HL-60 (cell line): Measurements from ENCODE around the gene GLT1D1.
"Not testable (repeated sequence)": the region's sequence is repeated elsewhere in the genome, so short reads cannot be mapped to it uniquely, and the experiment has no call there.

Experiments used
- DNase-seq, 2 experiments: peaks; one replicate each; pipeline ENCODE4 v3.0.0-alpha.2; 2010 to 2020; ENCODE audit warnings: low read depth in 1 of 2, low spot score in 1 of 2
- H3K27ac ChIP-seq: fragments of 250-450 bp; sonication (Bioruptor Pico); replicated peaks from 2 replicates; pipeline ENCODE4 v1.5.1; 2020; ENCODE audit warnings: mild to moderate bottlenecking, moderate library complexity
- H3K27me3 ChIP-seq: fragments of 250-450 bp; sonication (Bioruptor Pico); 2 replicates; pipeline ENCODE4 v1.5.1; 2021; ENCODE audit warnings: mild to moderate bottlenecking, moderate library complexity; ENCODE audit not compliant: insufficient read depth, poor library complexity, severe bottlenecking
- H3K4me3 ChIP-seq: replicated peaks from 2 replicates; pipeline ENCODE4 v1.5.1; 2011; ENCODE audit warnings: mild to moderate bottlenecking, control low read depth, low read length; ENCODE audit not compliant: insufficient read depth
- GABPA ChIP-seq: IDR thresholded peaks from 2 replicates; pipeline ENCODE4 v1.6.1; 2012; ENCODE audit warnings: low read depth
- POLR2AphosphoS5 ChIP-seq: IDR thresholded peaks from 2 replicates; pipeline ENCODE4 v1.6.1; 2012; ENCODE audit warnings: low read depth
- SPI1 ChIP-seq: IDR thresholded peaks from 2 replicates; pipeline ENCODE4 v1.6.1; 2012; ENCODE audit warnings: low read depth, mild to moderate bottlenecking, borderline replicate concordance
- long read RNA-seq: library from polyadenylated mRNA; unstranded; transcript quantifications from one replicate; pipeline ENCODE4 v2.0.0, GENCODE V29; 2020
- TF ChIP-seq, protein P1 (sequence below): IDR thresholded peaks from 2 replicates; pipeline ENCODE4 v1.6.1; 2012; ENCODE audit warnings: low read depth; ENCODE audit not compliant: insufficient replicate concordance
- TF ChIP-seq, protein P2 (sequence below): IDR thresholded peaks from one replicate; pipeline ENCODE4 v1.5.1; 2011; ENCODE audit warnings: low read length, control low read depth, inconsistent platforms; ENCODE audit not compliant: insufficient read depth

Gene GLT1D1
- long read RNA-seq = 0 reads

DNA sequence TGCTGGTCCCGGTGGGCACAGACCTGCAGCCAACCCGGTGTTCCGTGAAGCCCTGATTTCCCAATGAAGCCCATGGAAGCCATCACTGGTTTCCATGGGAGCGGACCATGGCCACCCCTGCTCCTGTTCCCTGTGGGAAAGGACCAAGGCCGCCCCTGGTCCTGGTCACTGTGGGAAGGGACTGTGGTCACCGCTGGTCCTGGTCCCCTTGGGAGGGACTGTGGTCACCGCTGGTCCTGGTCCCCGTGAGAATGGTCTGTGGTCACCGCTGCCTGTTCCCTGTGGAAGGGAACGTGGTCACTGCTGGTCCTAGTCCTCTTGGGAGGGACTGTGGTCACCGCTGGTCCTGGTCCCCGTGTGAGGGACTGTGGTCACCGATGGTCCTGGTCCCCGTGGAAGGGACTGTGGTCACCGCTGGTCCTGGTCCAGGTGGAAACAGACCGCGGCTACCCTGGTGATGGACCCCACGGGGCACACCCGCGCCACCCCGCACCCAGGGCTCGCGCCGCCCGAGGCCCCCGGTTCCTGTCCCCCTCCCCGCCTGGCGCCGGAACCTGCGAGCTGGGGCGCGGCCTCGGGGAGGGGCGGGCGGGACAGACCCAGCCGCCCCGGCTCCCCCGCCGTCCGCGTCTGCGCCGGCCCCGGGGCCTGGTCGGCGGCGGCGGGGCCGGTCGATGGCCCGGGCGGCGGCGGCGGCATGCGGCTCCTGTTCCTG, at the start of gene GLT1D1:
GLT1D1 (plus strand) TSS at position 594 of the 715 bp plus-strand sequence; CDS start at position 698, 104 bp downstream.
- peak within 1 kb of the TSS; percentile 45 for H3K4me3 ChIP-seq
- DNase-seq = no peak
- peaks cover 5% of the 10 kb centered on the region for H3K27me3 ChIP-seq
- peak within 1 kb of the TSS; percentile 46 for H3K27ac ChIP-seq
- TF ChIP-seq POLR2AphosphoS5 = no peak
- TF ChIP-seq, protein P1, sequence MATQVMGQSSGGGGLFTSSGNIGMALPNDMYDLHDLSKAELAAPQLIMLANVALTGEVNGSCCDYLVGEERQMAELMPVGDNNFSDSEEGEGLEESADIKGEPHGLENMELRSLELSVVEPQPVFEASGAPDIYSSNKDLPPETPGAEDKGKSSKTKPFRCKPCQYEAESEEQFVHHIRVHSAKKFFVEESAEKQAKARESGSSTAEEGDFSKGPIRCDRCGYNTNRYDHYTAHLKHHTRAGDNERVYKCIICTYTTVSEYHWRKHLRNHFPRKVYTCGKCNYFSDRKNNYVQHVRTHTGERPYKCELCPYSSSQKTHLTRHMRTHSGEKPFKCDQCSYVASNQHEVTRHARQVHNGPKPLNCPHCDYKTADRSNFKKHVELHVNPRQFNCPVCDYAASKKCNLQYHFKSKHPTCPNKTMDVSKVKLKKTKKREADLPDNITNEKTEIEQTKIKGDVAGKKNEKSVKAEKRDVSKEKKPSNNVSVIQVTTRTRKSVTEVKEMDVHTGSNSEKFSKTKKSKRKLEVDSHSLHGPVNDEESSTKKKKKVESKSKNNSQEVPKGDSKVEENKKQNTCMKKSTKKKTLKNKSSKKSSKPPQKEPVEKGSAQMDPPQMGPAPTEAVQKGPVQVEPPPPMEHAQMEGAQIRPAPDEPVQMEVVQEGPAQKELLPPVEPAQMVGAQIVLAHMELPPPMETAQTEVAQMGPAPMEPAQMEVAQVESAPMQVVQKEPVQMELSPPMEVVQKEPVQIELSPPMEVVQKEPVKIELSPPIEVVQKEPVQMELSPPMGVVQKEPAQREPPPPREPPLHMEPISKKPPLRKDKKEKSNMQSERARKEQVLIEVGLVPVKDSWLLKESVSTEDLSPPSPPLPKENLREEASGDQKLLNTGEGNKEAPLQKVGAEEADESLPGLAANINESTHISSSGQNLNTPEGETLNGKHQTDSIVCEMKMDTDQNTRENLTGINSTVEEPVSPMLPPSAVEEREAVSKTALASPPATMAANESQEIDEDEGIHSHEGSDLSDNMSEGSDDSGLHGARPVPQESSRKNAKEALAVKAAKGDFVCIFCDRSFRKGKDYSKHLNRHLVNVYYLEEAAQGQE = no peak
- TF ChIP-seq, protein P2, sequence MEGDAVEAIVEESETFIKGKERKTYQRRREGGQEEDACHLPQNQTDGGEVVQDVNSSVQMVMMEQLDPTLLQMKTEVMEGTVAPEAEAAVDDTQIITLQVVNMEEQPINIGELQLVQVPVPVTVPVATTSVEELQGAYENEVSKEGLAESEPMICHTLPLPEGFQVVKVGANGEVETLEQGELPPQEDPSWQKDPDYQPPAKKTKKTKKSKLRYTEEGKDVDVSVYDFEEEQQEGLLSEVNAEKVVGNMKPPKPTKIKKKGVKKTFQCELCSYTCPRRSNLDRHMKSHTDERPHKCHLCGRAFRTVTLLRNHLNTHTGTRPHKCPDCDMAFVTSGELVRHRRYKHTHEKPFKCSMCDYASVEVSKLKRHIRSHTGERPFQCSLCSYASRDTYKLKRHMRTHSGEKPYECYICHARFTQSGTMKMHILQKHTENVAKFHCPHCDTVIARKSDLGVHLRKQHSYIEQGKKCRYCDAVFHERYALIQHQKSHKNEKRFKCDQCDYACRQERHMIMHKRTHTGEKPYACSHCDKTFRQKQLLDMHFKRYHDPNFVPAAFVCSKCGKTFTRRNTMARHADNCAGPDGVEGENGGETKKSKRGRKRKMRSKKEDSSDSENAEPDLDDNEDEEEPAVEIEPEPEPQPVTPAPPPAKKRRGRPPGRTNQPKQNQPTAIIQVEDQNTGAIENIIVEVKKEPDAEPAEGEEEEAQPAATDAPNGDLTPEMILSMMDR = no peak
- TF ChIP-seq SPI1 = no peak
- TF ChIP-seq GABPA = no peak

DNA sequence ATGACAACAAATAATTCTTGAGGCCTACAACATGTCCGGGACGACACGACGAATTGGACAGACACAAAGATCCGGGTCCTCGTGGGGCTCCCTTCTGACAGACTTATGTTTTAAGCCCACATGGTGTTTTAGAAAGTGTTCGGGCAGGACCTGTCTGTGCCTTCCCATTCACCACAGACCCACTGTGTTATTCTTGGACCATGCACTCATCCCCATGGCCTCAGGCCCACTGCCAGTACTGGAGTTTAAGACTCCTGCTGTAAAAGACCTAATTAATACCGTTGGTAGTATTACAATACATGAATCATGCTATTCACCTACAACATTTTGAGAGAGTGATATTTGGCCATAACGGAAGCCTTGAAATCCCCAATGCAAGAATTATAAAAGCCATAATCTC, 49.5 kb upstream of the GLT1D1 start:
- no peak for TF ChIP-seq SPI1
- no peak for TF ChIP-seq POLR2AphosphoS5
- TF ChIP-seq, protein P2 = no peak
- TF ChIP-seq, protein P1 = no peak
- TF ChIP-seq GABPA = no peak
- no peaks in the 10 kb centered on the region for H3K27me3 ChIP-seq
- no peak overlapping the region for H3K4me3 ChIP-seq
- H3K27ac ChIP-seq = no peak overlapping the region
- no peak for DNase-seq

DNA sequence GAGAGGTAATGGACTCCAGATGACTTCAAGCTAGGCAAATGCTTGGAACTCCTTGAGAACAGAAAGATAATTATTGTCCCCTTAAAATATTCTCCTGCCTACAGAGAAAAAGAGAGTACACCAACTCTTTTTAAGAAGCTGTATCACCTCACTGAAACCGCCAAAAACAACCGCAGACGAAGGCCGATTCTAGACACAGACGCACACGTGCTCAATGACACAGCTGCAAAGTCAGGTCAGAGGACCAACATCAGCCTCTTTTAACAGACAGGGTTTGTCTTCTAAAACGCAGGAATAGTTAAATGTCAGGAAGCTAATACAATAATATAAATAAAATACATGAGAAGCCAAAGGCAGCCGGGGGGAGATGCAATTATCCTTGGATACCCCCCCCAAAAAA, 48.5 kb upstream of the GLT1D1 start:
- TF ChIP-seq, protein P2 = no peak
- TF ChIP-seq SPI1 = no peak
- TF ChIP-seq, protein P1 = no peak
- TF ChIP-seq GABPA = no peak
- TF ChIP-seq POLR2AphosphoS5 = no peak
- H3K4me3 ChIP-seq = no peak overlapping the region
- no peaks in the 10 kb centered on the region for H3K27me3 ChIP-seq
- DNase-seq = no peak
- no peak overlapping the region for H3K27ac ChIP-seq

DNA sequence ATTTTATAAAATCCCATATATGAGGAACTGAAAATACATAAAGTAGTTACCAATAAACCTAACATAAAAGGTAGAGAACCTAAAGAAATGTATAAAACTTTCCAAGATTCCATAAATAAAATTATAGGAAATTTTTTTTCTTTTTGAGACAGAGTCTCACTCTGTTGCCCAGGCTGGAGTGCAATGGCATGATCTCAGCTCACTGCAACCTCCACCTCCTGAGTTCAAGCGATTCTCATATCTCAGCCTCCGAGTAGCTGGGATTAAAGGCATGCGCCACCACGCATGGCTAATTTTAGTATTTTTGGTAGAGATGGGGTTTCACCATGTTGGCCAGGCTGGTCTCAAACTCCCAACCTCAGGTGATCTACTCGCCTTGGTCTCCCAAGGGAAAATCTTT, 47.9 kb upstream of the GLT1D1 start:
- not testable (repeated sequence) for DNase-seq, H3K27me3 ChIP-seq, H3K27ac ChIP-seq, H3K4me3 ChIP-seq
